WTC11 (cell line): ENCODE data around the gene EWSR1. TPM values are rescaled to one million over a fixed set of nuclear protein-coding genes. Genes with fewer than 3 reads are reported as not detected.
"Not testable (repeated sequence)": the region's sequence is repeated elsewhere in the genome, so short reads cannot be mapped to it uniquely, and the experiment has no call there.

Source experiments
- ATAC-seq: fragments of 200-7000 bp; cut with Tn5 transposase; 2 replicates; pipeline ENCODE4 v1.10.0; 2021; ENCODE audit warnings: mild to moderate bottlenecking, moderate library complexity
- CTCF ChIA-PET: fragments of 300-600 bp; sonication (Branson Sonifier 250); formaldehyde crosslinking; loops from one replicate; lab custom pipeline; 2021; ENCODE audit warnings: antibody characterized with exemption; lab: Charles Lee
- POLR2A ChIA-PET: fragments of 350-600 bp; sonication (Branson Sonifier 250); formaldehyde crosslinking; loops from one replicate; lab custom pipeline; 2021; ENCODE audit warnings: antibody characterized with exemption; lab: Charles Lee
- DNase-seq: peaks from one replicate; pipeline ENCODE4 v3.0.0; 2021; ENCODE audit warnings: low spot score
- H3K27ac Mint-ChIP-seq: 2 replicates; pipeline ENCODE4 v1.8.0; 2021; ENCODE audit warnings: mixed read lengths
- H3K27me3 Mint-ChIP-seq: 2 replicates; pipeline ENCODE4 v1.8.0; 2021; ENCODE audit warnings: low read depth, mild to moderate bottlenecking, moderate library complexity, mixed read lengths
- H3K36me3 Mint-ChIP-seq: 2 replicates; pipeline ENCODE4 v1.8.0; 2021; ENCODE audit warnings: mixed read lengths
- H3K4me1 Mint-ChIP-seq: 2 replicates; pipeline ENCODE4 v1.8.0; 2022; ENCODE audit warnings: mixed read lengths
- H3K4me3 Mint-ChIP-seq: 2 replicates; pipeline ENCODE4 v1.8.0; 2021; ENCODE audit warnings: mild to moderate bottlenecking, moderate library complexity, mixed read lengths
- H3K9me3 Mint-ChIP-seq: 2 replicates; pipeline ENCODE4 v1.8.0; 2021; ENCODE audit warnings: mixed read lengths
- CTCF ChIP-seq: fragments of 200-600 bp; IDR thresholded peaks from 2 replicates; pipeline ENCODE4 v1.8.0; 2022; ENCODE audit warnings: antibody characterized with exemption
- E2F5 ChIP-seq: sonication (generic); formaldehyde crosslinking; IDR thresholded peaks from 2 replicates; pipeline ENCODE4 v1.8.1; 2022; ENCODE audit warnings: mild to moderate bottlenecking, moderate library complexity, missing genetic modification reagents
- GRHL2 ChIP-seq: fragments of 250-450 bp; sonication (Bioruptor Pico); IDR thresholded peaks from 2 replicates; pipeline ENCODE4 v1.8.0; 2022; ENCODE audit warnings: mild to moderate bottlenecking, moderate library complexity; ENCODE audit not compliant: insufficient replicate concordance, severe bottlenecking
- HMGA2 ChIP-seq: fragments of 250-450 bp; sonication (Bioruptor Pico); IDR thresholded peaks from 2 replicates; pipeline ENCODE4 v1.4.0; 2021; ENCODE audit warnings: mild to moderate bottlenecking, moderate library complexity
- HMGXB4 ChIP-seq: sonication (generic); formaldehyde crosslinking; IDR thresholded peaks from 2 replicates; pipeline ENCODE4 v1.8.1; 2023; ENCODE audit warnings: mild to moderate bottlenecking, moderate library complexity, missing genetic modification reagents
- JUN ChIP-seq: sonication (generic); formaldehyde crosslinking; IDR thresholded peaks from 2 replicates; pipeline ENCODE4 v1.8.0; 2023; ENCODE audit warnings: mild to moderate bottlenecking, missing genetic modification reagents
- KAT7 ChIP-seq: sonication (generic); formaldehyde crosslinking; IDR thresholded peaks from 2 replicates; pipeline ENCODE4 v1.8.1; 2023; ENCODE audit warnings: missing genetic modification reagents, mild to moderate bottlenecking, borderline replicate concordance
- NR1H2 ChIP-seq: sonication (generic); formaldehyde crosslinking; IDR thresholded peaks from 2 replicates; pipeline ENCODE4 v1.9.0; 2021; ENCODE audit warnings: mild to moderate bottlenecking, moderate library complexity, missing genetic modification reagents
- NR3C1 ChIP-seq: sonication (generic); formaldehyde crosslinking; conservative IDR thresholded peaks from 2 replicates; pipeline ENCODE4 v1.8.1; 2023; ENCODE audit warnings: low read depth, mild to moderate bottlenecking, missing genetic modification reagents
- SMAD4 ChIP-seq: sonication (generic); formaldehyde crosslinking; IDR thresholded peaks from 2 replicates; pipeline ENCODE4 v1.8.0; 2022; ENCODE audit warnings: mild to moderate bottlenecking, missing genetic modification reagents
- ZNF263 ChIP-seq: sonication (generic); formaldehyde crosslinking; IDR thresholded peaks from 2 replicates; pipeline ENCODE4 v1.8.1; 2022; ENCODE audit warnings: low read depth, mild to moderate bottlenecking, moderate library complexity, missing genetic modification reagents
- ZNF281 ChIP-seq: sonication (generic); formaldehyde crosslinking; IDR thresholded peaks from 2 replicates; pipeline ENCODE4 v1.8.0; 2023; ENCODE audit warnings: mild to moderate bottlenecking, missing genetic modification reagents
- ZNF317 ChIP-seq: sonication (generic); formaldehyde crosslinking; IDR thresholded peaks from 2 replicates; pipeline ENCODE4 v1.8.1; 2023; ENCODE audit warnings: low read depth, mild to moderate bottlenecking, moderate library complexity, missing genetic modification reagents, borderline replicate concordance
- ZNF425 ChIP-seq: fragments of 250-450 bp; sonication (Bioruptor Pico); conservative IDR thresholded peaks from 2 replicates; pipeline ENCODE4 v1.9.0; 2021; ENCODE audit warnings: mild to moderate bottlenecking
- ZSCAN18 ChIP-seq: fragments of 250-450 bp; sonication (Bioruptor Pico); IDR thresholded peaks from 2 replicates; pipeline ENCODE4 v2.1.2; 2022; ENCODE audit warnings: mild to moderate bottlenecking, moderate library complexity
- total RNA-seq: library from RNA; stranded (reverse); gene quantifications from 3 replicates; pipeline ENCODE4 v1.2.3, GENCODE V29; 2021

The EWSR1 gene
- total RNA-seq, 1 experiment from 2014 or later: 377 TPM

- no peak for TF ChIP-seq ZSCAN18
- TF ChIP-seq ZNF263: no peak
- no peak for TF ChIP-seq SMAD4 (CRISPR knock-in tag)
- no peak for TF ChIP-seq GRHL2 (CRISPR knock-in tag)
- no peak for TF ChIP-seq KAT7 (CRISPR knock-in tag)
- no peak for TF ChIP-seq NR1H2 (CRISPR knock-in tag)
- TF ChIP-seq, all 79 proteins: peak for 0
Observed at GRCh38 chr22:29233277-29233877, 34.7 kb upstream of the EWSR1 start (continued).

GRCh38 chr22:29240481-29240880 lies 27.6 kb upstream of the EWSR1 start:
- H3K27ac Mint-ChIP-seq, CTCF ChIA-PET, H3K4me3 Mint-ChIP-seq, ATAC-seq, POLR2A ChIA-PET, H3K4me1 Mint-ChIP-seq, DNase-seq: not testable (repeated sequence)
- Mint-ChIP-seq H3K27me3 (peaks cover 16% of the 10 kb centered on the region), H3K36me3 (peaks cover 32% of the 10 kb centered on the region), H3K9me3 (peaks cover 32% of the 10 kb centered on the region)

- CTCF ChIA-PET: interaction anchor here (1.2 to 8.4 kb wide), 3 partner anchors 15 to 162 kb away, joined by 3 to 171 read pairs (median 18); partner anchors contain the start of gene EMID1
- H3K4me3 Mint-ChIP-seq: no peak overlapping the region
Observed at GRCh38 chr22:29243874-29244446, 24.1 kb upstream of the EWSR1 start.

More at GRCh38 chr22:29243874-29244446, 24.1 kb upstream of the EWSR1 start:
- no peak for ATAC-seq
- Mint-ChIP-seq H3K27me3 (peaks cover 16% of the 10 kb centered on the region), H3K36me3 (peaks cover 28% of the 10 kb centered on the region), H3K4me1 (no peaks in the 10 kb centered on the region), H3K9me3 (peaks cover 28% of the 10 kb centered on the region), H3K27ac (no peak overlapping the region; the same call in 1 of the 2 replicates)
- POLR2A ChIA-PET: no interaction called here
- DNase-seq: no peak
- TF ChIP-seq JUN: no peak
- no peak for TF ChIP-seq E2F5 (CRISPR knock-in tag)
- no peak for TF ChIP-seq ZNF317
- TF ChIP-seq HMGA2 (CRISPR knock-in tag): no peak
- no peak for TF ChIP-seq ZNF425
- no peak for TF ChIP-seq CTCF
- no peak for TF ChIP-seq NR3C1 (CRISPR knock-in tag)
- TF ChIP-seq HMGXB4: no peak
- TF ChIP-seq ZNF281 (CRISPR knock-in tag): no peak
